HUES6 (cell line): ENCODE results near the gene GNG10.
A peak's percentile ranks its signal among the peaks of the same experiment; 100 is the strongest.
"Not testable (repeated sequence)": the region's sequence is repeated elsewhere in the genome, so short reads cannot be mapped to it uniquely, and the experiment has no call there.

Experiments
- H3K27ac ChIP-seq: 2 replicates; pipeline ENCODE4 v1.7.0; 2013; ENCODE audit warnings: low read depth, mild to moderate bottlenecking, low read length, inconsistent platforms
- H3K27me3 ChIP-seq: 2 replicates; pipeline ENCODE4 v1.6.1; 2013; ENCODE audit warnings: low read length; ENCODE audit not compliant: control insufficient read depth, insufficient read depth
- H3K36me3 ChIP-seq: 2 replicates; pipeline ENCODE4 v1.6.1; 2013; ENCODE audit warnings: low read length; ENCODE audit not compliant: control insufficient read depth, insufficient read depth
- H3K4me1 ChIP-seq: 2 replicates; pipeline ENCODE4 v1.6.1; 2013; ENCODE audit warnings: low read length; ENCODE audit not compliant: control insufficient read depth, insufficient read depth
- H3K4me3 ChIP-seq: 2 replicates; pipeline ENCODE4 v1.5.1; 2013; ENCODE audit warnings: low read depth, low read length
- H3K9ac ChIP-seq: one replicate; pipeline ENCODE4 v1.6.1; 2013; ENCODE audit warnings: mild to moderate bottlenecking, low read length
- H3K9me3 ChIP-seq: 2 replicates; pipeline ENCODE4 v1.6.1; 2013; ENCODE audit warnings: low read depth, low read length; ENCODE audit not compliant: control insufficient read depth, insufficient read depth

The GNG10 gene

GRCh38 chr9:111661150-111661801 lies at the start of gene GNG10:
Gene GNG10, plus strand, starts transcription at chr9:111661605. Its CDS starts 30 bp downstream, at chr9:111661635.
- no peaks in the 10 kb centered on the region for H3K36me3 ChIP-seq
- peak within 1 kb of the TSS; percentile 78 for H3K9ac ChIP-seq
- peak within 1 kb of the TSS; percentile 95 for H3K4me3 ChIP-seq
- no peaks in the 10 kb centered on the region for H3K9me3 ChIP-seq
- peaks cover 15% of the 10 kb centered on the region for H3K4me1 ChIP-seq
- no peak within 1 kb of the TSS; the same call in 1 of the 2 replicates for H3K27ac ChIP-seq
- H3K27me3 ChIP-seq, result peaks cover 5% of the 10 kb centered on the region; the same call in 1 of the 2 replicates

DNA sequence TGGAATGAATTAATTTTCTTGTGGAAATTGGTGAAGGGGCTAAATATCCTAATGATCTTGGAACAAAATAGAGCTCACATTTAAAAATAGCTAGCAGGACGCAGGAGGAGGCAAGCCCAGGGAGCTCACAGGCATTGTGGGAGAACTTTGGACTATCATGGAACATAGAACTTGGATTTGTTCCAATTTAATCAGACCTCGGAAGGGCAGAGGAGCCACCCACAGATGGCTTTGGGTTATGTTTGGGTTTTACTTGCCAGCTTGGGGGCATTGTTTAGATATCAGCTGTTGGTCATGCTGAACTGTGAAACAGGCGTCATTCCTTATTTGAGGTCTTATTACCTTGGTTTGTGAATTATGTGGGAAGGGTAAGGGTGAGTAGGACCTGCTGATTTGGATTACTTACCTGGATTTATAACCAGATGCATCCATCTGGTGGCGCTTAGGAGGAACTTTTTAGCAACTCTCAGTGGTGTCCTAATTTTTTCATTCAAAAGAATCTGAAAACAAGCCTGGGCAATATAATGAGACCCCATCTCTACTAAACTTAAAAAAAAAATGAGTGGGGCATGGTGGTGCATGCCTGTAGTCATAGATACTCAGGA lies 47.9 kb upstream of the GNG10 start:
- H3K4me1 ChIP-seq, result no peaks in the 10 kb centered on the region
- H3K36me3 ChIP-seq, result no peaks in the 10 kb centered on the region
- H3K9me3 ChIP-seq, result no peaks in the 10 kb centered on the region
- H3K9ac ChIP-seq, result no peak overlapping the region
- H3K27me3 ChIP-seq, result no peaks in the 10 kb centered on the region
- no peak overlapping the region for H3K4me3 ChIP-seq
- no peak overlapping the region for H3K27ac ChIP-seq

DNA sequence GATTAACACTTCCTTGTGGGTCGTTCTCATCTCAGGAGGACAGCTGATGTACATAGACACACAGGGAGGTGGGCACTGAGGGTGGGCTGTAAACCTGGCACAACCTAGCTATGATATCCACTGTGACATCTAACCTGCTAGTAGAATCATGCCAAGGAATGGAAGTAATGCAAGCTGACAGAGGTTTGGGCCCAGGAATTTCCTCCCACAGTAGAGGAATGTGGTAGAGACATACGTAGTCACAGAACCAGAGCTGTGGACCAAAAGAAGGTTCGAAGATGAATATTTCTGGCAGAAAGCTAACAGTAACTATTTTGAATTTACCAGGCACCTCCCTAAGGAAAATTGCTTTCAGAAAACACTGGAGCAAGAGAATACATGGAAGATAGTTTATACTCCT lies 45.5 kb upstream of the GNG10 start:
- no peak overlapping the region for H3K4me3 ChIP-seq
- no peak overlapping the region for H3K9ac ChIP-seq
- H3K9me3 ChIP-seq, result no peaks in the 10 kb centered on the region
- H3K36me3 ChIP-seq, result no peaks in the 10 kb centered on the region
- H3K27me3 ChIP-seq, result no peaks in the 10 kb centered on the region
- no peak overlapping the region for H3K27ac ChIP-seq
- no peaks in the 10 kb centered on the region for H3K4me1 ChIP-seq

- not testable (repeated sequence) for H3K27ac ChIP-seq, H3K4me3 ChIP-seq, H3K36me3 ChIP-seq
Observed at GRCh38 chr9:111617349-111617748, 44.1 kb upstream of the GNG10 start.

GRCh38 chr9:111621895-111622480 lies 39.4 kb upstream of the GNG10 start:
- no peak overlapping the region for H3K4me3 ChIP-seq

More at GRCh38 chr9:111617349-111617748, 44.1 kb upstream of the GNG10 start:
- not testable (repeated sequence) for H3K27me3 ChIP-seq, H3K9me3 ChIP-seq, H3K9ac ChIP-seq, H3K4me1 ChIP-seq

DNA sequence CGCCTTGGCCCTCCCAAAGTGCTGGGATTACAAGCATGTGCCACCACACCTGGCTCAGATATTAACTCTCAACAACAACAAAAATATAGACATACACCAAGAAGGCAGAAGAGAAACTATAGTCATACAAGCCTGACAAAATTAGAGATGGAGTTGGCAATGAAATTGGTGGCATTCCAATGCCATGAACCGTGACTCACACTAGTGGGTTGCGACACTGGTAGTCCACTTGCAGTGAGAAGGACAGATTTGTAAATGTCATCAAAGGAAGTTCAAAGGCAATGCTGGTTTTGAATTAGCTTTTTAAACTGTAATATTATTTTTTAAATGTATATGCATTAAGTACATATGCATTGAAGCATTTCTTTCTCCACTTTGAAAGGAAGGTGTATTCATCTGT lies 38.8 kb upstream of the GNG10 start:
- H3K4me3 ChIP-seq, result no peak overlapping the region
- peaks cover 11% of the 10 kb centered on the region; the same call in 1 of the 2 replicates for H3K4me1 ChIP-seq
- H3K36me3 ChIP-seq, result no peaks in the 10 kb centered on the region
- no peaks in the 10 kb centered on the region for H3K9me3 ChIP-seq
- H3K27me3 ChIP-seq, result no peaks in the 10 kb centered on the region
- H3K9ac ChIP-seq, result no peak overlapping the region
- no peak overlapping the region for H3K27ac ChIP-seq

More at GRCh38 chr9:111621895-111622480, 39.4 kb upstream of the GNG10 start:
- no peak overlapping the region for H3K9ac ChIP-seq
- no peaks in the 10 kb centered on the region for H3K9me3 ChIP-seq
- H3K36me3 ChIP-seq, result no peaks in the 10 kb centered on the region
- 0 out of 2 replicates have a peak, but pooled peaks cover 5% of the 10 kb centered on the region for H3K4me1 ChIP-seq
- no peak overlapping the region for H3K27ac ChIP-seq
- H3K27me3 ChIP-seq, result no peaks in the 10 kb centered on the region

DNA sequence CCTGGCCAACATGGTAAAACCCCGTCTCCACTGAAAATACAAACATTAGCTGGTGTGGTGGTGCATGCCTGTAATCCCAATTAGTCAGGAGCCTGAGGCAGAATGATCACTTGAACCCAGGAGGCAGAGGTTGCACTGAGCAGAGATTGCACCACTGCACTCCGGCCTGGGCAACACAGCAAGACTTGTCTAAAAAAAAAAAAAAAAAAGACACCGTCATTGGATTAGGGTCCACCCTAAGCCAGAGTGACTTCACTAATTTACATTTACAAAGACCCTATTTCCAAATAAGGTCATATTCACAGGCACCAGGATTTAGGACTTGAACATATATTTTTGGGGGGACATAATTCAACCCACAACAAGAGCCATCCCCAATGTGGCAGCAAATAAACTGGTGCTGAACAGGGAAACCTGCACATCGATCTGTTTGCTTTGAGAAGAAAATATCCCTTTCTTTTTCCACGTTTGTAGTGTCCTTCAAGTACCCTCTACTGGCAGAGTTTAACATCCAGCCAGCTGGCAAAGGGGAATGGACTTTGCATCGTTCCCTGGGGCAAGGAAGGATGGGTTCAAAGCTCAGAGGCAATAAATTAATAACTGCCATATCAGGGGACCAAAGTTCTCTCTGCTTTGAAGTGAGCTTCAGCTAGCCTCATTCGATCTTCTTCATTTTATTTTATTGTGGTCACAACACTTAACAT lies 34.0 kb upstream of the GNG10 start:
- H3K27ac ChIP-seq, result no peak overlapping the region
- no peaks in the 10 kb centered on the region for H3K27me3 ChIP-seq
- no peak overlapping the region for H3K9ac ChIP-seq
- H3K4me1 ChIP-seq, result peaks cover 15% of the 10 kb centered on the region
- H3K4me3 ChIP-seq, result no peak overlapping the region
- no peaks in the 10 kb centered on the region for H3K9me3 ChIP-seq
- no peaks in the 10 kb centered on the region for H3K36me3 ChIP-seq

GRCh38 chr9:111628411-111628810 lies 33.0 kb upstream of the GNG10 start:
- Histone ChIP-seq H3K27me3 (no peaks in the 10 kb centered on the region), H3K36me3 (peaks cover 4% of the 10 kb centered on the region; the same call in 1 of the 2 replicates), H3K9me3 (no peaks in the 10 kb centered on the region), H3K27ac (no peak overlapping the region), H3K4me1 (peaks cover 20% of the 10 kb centered on the region), H3K4me3 (no peak overlapping the region), H3K9ac (no peak overlapping the region)

DNA sequence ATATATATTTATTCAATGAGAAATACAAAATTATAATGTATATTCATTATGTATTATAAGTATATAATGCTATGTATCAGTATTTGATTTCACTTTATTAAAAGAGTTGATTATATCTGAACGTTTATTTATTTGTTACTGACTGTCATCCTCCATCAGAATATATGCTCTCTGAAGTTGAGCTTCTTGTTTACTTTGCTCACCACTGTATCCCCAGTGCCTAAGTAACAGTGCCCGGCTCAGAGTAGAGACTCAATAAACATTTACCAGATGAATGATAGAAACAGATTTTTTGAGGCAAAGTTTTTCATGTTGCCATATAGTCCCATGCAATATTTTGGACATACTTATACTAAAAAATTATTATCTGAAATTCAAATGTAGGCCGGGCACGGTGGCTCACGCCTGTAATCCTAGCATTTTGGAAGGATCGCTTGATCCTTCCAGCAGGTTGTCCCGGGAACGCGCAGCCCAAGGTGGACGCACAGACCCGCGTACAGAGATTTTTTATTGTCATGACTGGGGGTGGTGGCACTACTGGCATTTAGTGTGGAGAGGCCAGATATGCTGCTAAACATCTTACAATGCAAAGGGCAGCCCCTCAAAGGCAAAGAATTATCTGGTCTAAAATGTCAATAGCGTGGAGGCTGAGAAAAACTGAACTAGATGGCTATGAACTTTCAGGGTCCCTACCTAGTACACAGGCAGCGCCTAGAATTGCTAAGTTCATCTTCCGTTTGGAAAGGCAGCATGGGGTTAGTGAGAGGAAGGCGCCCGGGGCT lies 31.0 kb upstream of the GNG10 start:
- Histone ChIP-seq H3K27ac (no peak overlapping the region), H3K36me3 (peaks cover 4% of the 10 kb centered on the region; the same call in 1 of the 2 replicates), H3K9me3 (no peaks in the 10 kb centered on the region), H3K4me3 (peak overlapping the region; percentile 81), H3K9ac (peak overlapping the region; percentile 57), H3K27me3 (no peaks in the 10 kb centered on the region), H3K4me1 (peaks cover 20% of the 10 kb centered on the region)

DNA sequence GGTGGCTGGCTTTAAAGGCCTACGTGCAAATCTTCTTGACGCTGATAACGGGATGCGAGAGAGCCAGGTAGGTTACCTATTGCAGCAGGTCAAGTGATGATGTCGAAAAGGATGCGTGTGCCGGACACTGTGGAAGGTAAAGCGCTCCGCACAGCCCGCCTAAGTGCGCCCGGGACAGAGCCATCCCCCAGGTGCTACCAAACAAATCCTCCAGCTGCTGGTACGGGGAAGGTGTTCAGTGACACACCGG lies 30.5 kb upstream of the GNG10 start:
- H3K27me3 ChIP-seq, result no peaks in the 10 kb centered on the region
- peaks cover 20% of the 10 kb centered on the region for H3K4me1 ChIP-seq
- peak overlapping the region; percentile 81 for H3K4me3 ChIP-seq
- H3K9ac ChIP-seq, result peak overlapping the region; percentile 57
- H3K27ac ChIP-seq, result no peak overlapping the region
- H3K36me3 ChIP-seq, result peaks cover 4% of the 10 kb centered on the region; the same call in 1 of the 2 replicates
- no peaks in the 10 kb centered on the region for H3K9me3 ChIP-seq
